NCI-H1417 treated with DMSO at 0.1 percent for 48 hours (cell line): Measurements from ENCODE around the gene BTBD9.

Source experiments
- DNase-seq: peaks from one replicate; lab custom pipeline; 2025; lab: John Stamatoyannopoulos, UW

Gene BTBD9

GRCh38 chr6:38555606-38556005 lies 84.1 kb downstream of the BTBD9 start:
- no peak for DNase-seq

- DNase-seq: no peak
These were observed 84.9 kb downstream of the BTBD9 start for GRCh38 chr6:38554700-38555413.

- DNase-seq: no peak
These were observed 85.7 kb downstream of the BTBD9 start for GRCh38 chr6:38554014-38554413.

GRCh38 chr6:38552121-38552520 lies 87.6 kb downstream of the BTBD9 start:
- no peak for DNase-seq

- no peak for DNase-seq
These were observed 89.9 kb downstream of the BTBD9 start for GRCh38 chr6:38549795-38550194.

- no peak for DNase-seq
These were observed 90.5 kb downstream of the BTBD9 start for GRCh38 chr6:38549180-38549579.

GRCh38 chr6:38543022-38543421 lies 96.7 kb downstream of the BTBD9 start:
- no peak for DNase-seq

GRCh38 chr6:38542031-38542430 lies 97.7 kb downstream of the BTBD9 start:
- DNase-seq: no peak

- DNase-seq: no peak
These were observed 106.7 kb downstream of the BTBD9 start for GRCh38 chr6:38533064-38533463.

- DNase-seq: no peak
These were observed 108.6 kb downstream of the BTBD9 start for GRCh38 chr6:38531134-38531533.

- no peak for DNase-seq
These were observed 111.3 kb downstream of the BTBD9 start for GRCh38 chr6:38528196-38528965.

- DNase-seq: no peak
These were observed 112.4 kb downstream of the BTBD9 start for GRCh38 chr6:38527371-38527770.

- DNase-seq: no peak
These were observed 113.8 kb downstream of the BTBD9 start for GRCh38 chr6:38525888-38526287.

GRCh38 chr6:38524436-38525145 lies 115.1 kb downstream of the BTBD9 start:
- DNase-seq: no peak

GRCh38 chr6:38522322-38522721 lies 117.4 kb downstream of the BTBD9 start:
- DNase-seq: no peak

GRCh38 chr6:38518511-38519304 lies 121.0 kb downstream of the BTBD9 start:
- DNase-seq: no peak

- DNase-seq: no peak
These were observed 122.7 kb downstream of the BTBD9 start for GRCh38 chr6:38517005-38517404.

GRCh38 chr6:38514399-38514798 lies 125.3 kb downstream of the BTBD9 start:
- no peak for DNase-seq

- no peak for DNase-seq
These were observed 127.5 kb downstream of the BTBD9 start for GRCh38 chr6:38512211-38512610.

GRCh38 chr6:38510205-38510604 lies 129.5 kb downstream of the BTBD9 start:
- no peak for DNase-seq

- DNase-seq: no peak
These were observed 130.0 kb downstream of the BTBD9 start for GRCh38 chr6:38509713-38510112.

GRCh38 chr6:38508894-38509293 lies 130.8 kb downstream of the BTBD9 start:
- DNase-seq: no peak
